ENCODE data around the gene SLC35F3.

SLC35F3 gene

GRCh38 chr1:233946724-233947123 is 42.2 kb downstream of the SLC35F3 start:
- no peak for DNase-seq (ENCODE audit: extremely low read depth, low read depth)
- TF ChIP-seq CTCF (IDR thresholded peaks at IDR 0.05; ENCODE audit: low read depth, low read length), result no peak

GRCh38 chr1:233951804-233952203 is 47.3 kb downstream of the SLC35F3 start:
- no peak for DNase-seq (ENCODE audit: extremely low read depth, low read depth)
- TF ChIP-seq CTCF (IDR thresholded peaks at IDR 0.05; ENCODE audit: low read depth, low read length), result no peak

- TF ChIP-seq CTCF (IDR thresholded peaks at IDR 0.05; ENCODE audit: low read depth, low read length), result no peak
Measured at GRCh38 chr1:233957691-233958090, 53.2 kb downstream of the SLC35F3 start.

GRCh38 chr1:233959102-233959501 is 54.6 kb downstream of the SLC35F3 start:
- no peak for TF ChIP-seq CTCF (IDR thresholded peaks at IDR 0.05; ENCODE audit: low read depth, low read length)

More at GRCh38 chr1:233957691-233958090, 53.2 kb downstream of the SLC35F3 start:
- DNase-seq (ENCODE audit: extremely low read depth, low read depth), result no peak

GRCh38 chr1:233959971-233960370 is 55.5 kb downstream of the SLC35F3 start:
- DNase-seq (ENCODE audit: extremely low read depth, low read depth), result no peak
- no peak for TF ChIP-seq CTCF (IDR thresholded peaks at IDR 0.05; ENCODE audit: low read depth, low read length)

More at GRCh38 chr1:233959102-233959501, 54.6 kb downstream of the SLC35F3 start:
- no peak for DNase-seq (ENCODE audit: extremely low read depth, low read depth)

- no peak for DNase-seq (ENCODE audit: extremely low read depth, low read depth)
- no peak for TF ChIP-seq CTCF (IDR thresholded peaks at IDR 0.05; ENCODE audit: low read depth, low read length)
Measured at GRCh38 chr1:233960386-233960785, 55.9 kb downstream of the SLC35F3 start.

GRCh38 chr1:233962878-233963277 is 58.4 kb downstream of the SLC35F3 start:
- DNase-seq (ENCODE audit: extremely low read depth, low read depth), result no peak
- TF ChIP-seq CTCF (IDR thresholded peaks at IDR 0.05; ENCODE audit: low read depth, low read length), result no peak
